HG03175 (cell line): Measurements from ENCODE around the gene TTC3.
"Not testable (repeated sequence)": the region's sequence is repeated elsewhere in the genome, so short reads cannot be mapped to it uniquely, and the experiment has no call there.

ENCODE experiments used
- ATAC-seq: cut with Tn5 transposase; IDR thresholded peaks from one replicate; pipeline ENCODE4 v1.9.1; 2021; ENCODE audit warnings: mild to moderate bottlenecking, moderate library complexity; ENCODE audit not compliant: unreplicated experiment

The TTC3 gene

DNA sequence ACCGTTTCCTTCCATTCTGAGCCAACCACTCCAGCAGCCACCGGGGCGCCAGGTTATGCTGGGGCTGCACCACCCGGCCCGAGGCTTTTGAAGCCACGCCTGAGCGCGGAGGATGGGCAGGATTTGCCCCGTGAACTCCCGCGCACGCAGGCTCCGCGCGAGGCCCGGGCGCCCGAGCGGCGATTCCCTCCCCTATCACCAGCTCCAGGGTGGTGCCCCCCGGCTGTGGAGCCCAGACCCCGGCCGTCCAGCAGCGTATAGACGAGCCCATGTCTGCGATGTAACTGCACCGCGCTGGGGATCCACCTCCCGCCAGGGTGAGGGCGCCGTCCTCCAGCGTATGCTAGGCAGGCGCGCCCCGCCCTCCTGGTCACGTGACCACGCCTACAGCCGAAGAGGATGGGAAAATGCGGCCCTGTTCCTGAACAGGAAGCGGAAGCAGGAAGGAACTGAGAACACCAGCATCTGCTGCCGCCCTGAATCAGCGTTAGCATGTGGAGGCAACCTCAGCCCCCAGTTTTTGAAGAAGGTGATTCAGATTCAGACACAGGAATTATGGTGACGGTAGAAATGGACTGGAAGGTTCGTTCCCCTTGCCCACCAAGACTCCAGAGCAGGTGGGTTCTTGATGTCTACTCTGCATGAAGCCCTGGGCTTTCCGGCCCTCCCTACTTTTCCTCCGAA lies 148.1 kb downstream of the TTC3 start:
- peak; percentile 78 for ATAC-seq

DNA sequence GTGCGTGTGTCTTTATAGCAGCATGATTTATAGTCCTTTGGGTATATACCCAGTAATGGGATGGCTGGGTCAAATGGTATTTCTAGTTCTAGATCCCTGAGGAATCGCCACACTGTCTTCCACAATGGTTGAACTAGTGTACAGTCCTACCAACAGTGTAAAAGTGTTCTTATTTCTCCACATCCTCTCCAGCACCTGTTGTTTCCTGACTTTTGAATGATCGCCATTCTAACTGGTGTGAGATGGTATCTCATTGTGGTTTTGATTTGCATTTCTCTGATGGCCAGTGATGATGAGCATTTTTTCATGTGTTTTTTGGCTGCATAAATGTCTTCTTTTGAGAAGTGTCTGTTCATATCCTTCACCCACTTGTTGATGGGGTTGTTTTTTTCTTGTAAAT lies 149.2 kb downstream of the TTC3 start:
- not testable (repeated sequence) for ATAC-seq

DNA sequence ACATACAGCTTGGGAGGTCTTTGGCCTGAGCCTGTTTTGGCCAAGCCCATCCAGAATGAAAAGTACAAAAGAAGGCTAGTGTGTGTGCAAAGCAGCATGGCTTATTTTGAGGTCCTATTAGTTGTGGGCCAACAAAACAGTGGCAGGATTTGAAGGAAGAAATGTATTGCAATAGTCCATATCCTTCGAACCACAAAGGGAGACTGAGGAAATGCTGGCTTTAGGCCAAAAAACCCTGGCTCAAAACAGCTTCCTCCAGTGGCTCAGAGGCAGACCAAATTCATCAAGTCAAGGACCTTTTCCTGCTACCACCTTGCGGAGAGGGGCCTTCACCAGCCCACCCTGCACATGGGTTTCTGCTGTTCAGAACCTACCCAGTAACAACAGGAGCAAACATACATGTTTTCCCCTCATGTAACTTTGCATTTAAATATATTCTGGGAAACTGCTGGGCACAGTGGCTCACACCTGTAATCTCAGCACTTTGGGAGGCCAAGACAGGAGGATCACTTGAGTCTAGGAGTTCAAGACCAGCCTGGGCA lies 150.8 kb downstream of the TTC3 start:
- ATAC-seq = no peak

DNA sequence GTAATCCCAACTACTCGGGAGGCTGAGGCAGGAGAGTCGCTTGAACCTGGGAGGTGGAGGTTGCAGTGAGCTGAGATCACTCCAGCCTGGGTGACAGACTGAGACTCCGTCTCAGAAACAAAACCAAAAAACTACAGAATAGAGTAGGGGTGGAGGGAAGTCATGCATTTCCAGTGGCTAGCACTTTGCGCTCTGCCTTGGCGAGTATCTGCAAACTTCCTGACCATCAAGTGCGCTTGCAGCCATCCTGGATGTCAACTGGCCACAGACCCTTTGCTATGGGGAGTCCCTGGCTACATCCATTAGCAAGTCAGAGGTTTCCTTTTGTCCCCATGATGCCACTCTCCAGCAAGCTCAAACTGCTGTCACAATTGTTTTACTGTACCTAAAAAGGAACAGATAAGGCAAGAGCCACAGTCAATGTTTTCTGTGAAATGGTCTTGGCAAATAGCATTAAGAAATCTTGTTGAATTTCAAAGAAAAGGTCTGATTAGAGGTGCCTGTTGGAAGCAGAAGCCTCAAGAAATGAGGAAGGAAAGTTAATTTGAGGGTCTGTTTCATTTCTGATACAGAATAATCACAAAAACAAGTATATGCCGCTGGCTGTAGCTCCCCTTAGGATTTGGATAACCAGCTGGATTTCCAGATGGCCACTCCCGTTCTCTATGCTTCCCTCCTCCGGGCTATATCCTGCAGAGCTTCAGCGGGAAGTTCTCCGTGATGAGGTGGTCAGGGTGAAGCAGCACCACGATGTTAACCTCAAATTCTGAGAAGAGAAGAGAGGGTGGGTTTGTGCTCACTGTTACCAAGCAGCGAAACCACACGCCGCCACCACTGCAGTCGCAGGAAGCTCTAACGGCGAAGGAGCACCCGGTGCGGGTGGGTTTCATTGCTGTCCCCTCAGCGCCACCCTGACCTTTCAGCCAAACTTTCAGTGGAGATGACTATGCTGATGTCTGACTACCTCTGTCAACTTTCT lies 152.1 kb downstream of the TTC3 start:
- no peak for ATAC-seq

DNA sequence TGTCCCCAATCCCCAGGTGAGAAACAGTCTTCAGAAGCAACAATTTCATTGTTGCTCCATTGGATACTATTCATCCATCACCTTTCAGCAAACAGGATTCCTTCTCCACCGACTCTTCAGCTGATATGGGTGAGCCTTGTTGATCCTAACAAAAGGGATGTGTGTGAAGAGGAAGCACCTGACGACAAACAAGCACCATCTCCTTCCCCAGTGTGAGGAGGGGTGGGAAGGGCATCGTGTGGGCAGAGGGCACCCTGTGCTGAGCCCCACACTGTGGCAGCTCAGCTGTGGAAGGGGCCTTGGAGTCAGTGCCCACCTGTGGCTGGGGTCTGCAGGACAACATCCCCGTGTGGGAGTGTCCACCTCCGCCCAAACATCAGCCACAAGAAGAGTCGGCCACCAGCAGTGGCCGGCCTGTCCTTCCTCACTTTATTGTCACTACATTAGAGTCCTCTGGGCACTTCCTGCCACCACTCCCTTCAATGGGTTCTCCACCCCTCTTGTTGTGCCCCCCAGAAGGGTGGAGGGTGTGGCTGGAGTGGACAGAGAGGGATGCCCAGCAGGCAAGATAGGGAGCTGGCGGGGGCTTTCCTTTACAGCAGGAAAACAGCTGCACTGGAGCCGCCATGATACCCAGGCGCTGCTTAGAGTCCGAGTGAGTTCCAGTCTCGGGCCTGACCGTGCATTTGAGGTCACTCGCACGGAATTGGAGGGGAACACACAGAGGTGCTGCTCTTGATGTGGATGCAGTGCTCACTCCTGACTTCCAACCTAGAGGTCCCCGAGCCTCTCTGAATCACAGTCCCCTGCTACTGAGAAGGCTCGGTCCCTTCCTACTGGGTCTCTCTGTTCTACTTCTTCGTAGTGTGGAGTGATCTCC lies 153.2 kb downstream of the TTC3 start:
- no peak for ATAC-seq

DNA sequence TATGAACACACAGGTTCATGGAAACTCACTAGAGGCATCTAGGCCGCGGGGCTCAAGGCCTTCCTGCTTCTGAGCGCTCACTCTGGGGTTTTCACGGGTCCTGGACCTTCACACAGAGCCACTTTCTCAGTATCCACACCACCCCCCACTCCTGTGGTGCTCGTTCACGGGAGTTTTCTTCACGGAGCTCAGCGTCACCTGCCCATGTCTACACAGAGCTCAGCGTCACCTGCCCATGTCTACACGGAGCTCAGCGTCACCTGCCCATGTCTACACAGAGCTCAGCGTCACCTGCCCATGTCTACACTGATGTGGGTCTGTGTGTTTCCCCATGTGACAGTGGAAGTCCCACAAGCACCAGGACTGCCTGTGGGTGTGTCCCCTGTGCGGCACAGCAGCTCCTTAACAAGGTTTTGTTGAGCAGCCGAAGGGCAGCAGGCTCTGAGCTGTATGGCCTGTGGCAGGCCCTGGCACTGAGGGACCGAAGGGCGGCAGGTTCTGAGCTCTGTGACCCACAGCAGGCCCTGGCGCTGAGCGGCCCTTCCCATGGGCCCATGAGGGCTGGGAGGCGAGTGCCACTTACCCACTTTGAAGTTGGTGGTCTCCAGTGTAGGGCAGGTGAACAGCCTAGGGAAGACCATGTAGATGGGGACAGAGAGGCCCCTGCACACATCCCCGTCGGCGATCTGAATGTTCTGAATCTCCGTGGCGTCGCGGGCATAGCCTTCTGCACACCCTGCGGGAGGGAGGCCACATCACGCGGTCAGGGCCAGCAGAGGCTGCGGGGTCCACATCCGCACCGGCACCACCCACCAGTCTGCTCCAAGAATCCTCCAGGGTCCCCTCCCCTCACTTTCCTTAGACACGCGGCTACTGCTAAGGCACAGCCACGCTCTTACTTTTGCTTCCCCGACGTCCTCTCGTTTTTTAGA lies 154.3 kb downstream of the TTC3 start:
- ATAC-seq = no peak

DNA sequence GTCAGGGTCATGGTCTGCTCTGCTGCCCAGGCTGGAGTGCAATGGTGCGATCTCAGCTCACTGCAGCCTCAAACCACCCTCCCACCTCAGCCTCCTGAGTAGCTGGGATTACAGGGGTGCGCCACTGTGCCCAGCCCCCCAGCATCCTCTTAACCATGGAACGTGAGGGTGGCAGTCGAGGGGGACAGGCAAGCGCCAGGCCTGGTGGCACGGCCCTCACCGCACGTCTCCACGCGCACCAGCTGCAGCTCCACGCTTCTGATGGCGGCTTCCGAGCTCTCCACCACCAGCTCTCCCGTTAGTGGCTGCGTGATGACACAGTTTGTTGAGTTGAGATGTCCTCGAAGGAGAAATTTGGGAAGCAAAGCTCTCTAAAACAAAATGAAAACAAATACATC lies 154.9 kb downstream of the TTC3 start:
- no peak for ATAC-seq

DNA sequence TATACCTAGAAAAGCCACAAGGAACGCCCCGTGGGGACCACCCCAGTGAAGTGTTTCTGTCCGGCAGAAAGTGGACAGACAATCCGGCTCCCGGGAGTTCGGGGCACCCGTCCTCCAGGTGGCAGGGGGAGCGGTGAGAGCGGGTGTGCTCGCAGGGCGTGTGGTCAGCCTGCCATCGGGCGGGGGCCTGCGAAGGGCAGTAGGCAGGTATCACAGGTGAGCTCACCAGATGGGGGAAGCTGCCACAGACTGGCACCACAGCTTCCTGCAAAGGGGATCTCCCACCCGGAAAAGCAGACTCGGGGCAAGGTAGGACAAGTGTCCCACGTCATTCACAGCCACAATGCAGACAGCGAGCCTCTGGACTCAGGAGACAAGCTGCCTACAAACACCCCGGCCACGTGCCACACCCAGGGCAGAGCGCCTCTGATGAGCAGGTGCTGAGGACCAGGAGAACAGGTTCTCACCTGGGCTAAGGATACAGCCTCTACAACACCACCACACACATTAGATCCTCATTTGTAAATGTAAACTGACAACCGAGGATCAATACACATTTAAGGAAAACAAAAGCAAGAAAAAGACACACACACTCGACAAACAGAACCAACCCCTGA lies 157.7 kb downstream of the TTC3 start:
- no peak for ATAC-seq

DNA sequence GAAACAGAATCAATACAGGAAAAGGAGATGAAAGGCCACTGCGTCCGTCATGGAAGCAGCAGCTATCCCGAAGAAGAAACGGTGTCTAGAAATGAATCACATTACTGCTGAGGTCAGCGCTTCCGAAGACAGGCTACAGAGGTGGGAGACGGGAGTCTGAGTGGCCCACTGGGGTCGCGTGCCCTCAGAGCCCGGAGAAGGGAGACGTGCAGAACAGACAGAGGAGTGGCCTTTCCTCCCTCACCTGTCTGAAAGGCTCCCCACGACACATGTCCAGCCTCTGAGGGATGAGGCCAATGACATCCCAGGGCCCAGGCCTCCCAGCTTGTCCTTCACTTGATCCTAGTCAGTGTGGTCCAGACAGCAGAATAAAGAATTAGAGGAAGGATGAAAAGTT lies 158.2 kb downstream of the TTC3 start:
- no peak for ATAC-seq

DNA sequence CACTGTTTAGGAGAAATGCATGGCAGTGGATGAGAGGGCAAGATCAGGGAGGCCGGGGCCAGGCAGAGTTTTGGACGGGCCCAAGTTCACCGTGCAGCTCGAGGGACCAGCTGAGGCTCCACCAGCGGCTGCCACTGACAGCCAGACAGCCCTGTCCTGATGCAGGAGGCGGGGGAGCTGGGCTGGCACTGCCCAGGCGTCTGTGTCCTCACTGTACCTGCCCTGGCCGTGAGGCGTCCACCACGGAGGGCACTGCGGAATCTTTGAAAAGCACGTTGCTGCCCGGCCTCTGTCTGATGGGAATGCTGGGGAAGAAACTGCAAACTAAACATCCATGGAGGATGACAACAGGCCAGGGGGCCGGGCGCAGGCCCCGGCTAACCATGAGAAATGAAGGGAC lies 158.6 kb downstream of the TTC3 start:
- ATAC-seq = no peak

DNA sequence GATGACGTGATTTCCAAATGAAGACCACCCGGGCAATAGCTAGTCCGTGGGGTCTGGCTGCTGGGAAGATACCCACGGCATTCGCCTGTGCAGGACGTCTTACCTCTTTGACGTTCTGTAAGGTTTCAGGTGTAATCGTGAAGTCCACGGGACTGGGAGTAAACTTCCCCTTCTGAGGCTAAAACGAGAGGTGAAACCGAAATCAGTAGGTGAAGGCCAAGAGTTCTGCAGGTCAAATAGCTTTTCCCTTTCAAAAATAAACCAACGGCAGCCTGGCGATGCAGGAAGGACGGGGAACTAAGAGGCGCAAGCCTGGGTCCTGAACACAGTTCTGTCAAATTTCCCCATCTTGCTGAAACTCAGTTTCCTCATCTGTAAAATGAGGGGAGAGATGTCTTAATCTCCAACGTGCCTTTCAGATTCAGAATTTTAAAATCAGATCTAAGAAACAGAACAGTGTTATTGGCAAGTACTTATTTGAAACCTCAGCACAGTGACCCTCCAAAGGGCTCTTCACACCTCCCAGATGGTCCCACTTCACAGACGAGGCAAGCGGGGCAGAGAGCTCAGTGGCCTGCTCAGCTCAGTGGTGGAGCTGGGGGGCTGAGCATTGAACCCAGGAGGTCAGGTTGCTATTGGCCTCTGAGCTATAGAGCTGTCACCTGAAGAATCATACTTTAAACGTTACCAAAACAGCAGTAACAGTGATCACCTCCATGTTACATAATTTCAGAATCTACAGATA lies 159.4 kb downstream of the TTC3 start:
- peak; percentile 62 for ATAC-seq

DNA sequence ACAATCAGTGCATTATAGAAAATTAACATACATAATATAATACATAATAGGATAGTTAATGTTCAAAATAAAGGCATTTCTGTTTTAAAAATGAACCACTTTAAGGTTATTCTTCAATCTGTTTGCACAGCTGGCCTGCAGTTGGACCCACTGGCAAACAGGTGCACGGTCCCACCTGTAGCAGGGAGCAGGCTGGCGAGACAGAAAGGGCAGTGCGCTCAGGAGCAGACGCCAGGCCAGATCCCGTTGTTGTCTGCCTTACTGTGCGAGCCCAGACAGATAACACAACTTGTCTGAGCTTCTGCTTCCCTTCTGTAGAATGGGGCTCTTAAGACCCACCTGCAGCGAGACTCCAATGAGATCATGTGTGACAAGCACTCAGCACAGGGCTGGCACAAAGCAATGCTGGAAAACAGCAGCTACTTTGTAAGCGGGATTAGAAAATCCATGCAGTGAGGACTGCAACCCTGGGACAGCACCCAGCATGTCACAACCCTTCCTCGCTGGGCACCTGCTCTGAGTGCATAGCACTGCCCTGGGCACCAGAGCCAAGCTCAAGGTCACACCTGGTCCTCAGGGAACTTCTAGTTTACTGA lies 160.6 kb downstream of the TTC3 start:
- no peak for ATAC-seq

DNA sequence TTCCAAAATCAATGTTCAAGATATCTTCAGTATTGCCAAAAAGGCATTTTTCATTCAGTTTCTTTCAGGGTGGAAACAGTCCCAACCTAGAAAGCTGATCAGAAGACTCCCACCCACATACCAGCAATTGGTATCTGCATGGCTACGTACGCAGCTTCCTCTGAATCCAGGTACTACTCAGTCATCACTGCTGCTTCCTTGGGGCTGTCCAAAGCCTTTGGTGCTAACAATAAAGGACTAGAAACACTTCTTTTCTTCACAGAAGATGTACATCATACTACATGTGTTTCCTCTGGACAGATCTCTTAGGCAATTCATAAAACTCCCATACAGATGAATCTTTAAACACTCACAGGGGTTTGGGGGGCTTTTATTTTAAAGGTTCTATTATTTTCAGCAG lies 164.3 kb downstream of the TTC3 start:
- ATAC-seq = no peak

DNA sequence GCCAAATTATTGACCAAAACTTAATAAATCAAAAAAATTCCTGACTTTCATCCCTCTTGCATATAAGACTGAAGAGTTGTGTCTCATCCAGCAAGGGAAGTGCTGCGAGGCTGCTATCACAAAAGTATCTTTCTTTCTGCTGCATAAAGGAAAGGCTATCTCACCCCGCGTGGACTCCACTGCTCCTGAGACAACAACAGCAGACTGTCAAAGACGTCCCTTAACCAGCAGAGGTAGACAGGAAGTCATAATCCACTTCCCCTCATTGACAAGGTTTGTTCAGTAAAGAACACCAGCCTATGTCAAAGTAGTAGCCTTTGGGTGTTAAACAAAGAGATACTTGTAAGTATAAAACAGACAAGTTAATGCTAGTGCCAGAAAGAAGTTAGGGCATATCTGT lies 164.7 kb downstream of the TTC3 start:
- no peak for ATAC-seq

DNA sequence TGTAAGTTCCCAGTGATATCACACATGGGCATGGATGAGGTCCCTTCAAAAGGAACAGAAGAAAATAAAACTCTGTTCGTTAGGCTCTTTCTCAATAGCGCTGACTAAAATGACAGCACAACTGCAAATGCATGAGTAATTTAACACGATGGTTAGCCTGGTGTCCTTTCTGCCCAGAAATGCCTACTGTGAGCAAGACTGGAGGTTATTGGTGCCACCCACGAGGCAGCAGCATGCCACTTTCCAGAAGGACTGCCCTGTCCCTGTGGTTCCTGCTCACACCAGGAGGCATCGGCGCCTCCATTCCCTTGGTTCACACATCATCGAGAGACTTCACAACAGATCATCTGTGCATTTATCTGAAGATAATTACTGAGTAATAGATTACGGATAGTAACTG lies 167.9 kb downstream of the TTC3 start:
- ATAC-seq = no peak

DNA sequence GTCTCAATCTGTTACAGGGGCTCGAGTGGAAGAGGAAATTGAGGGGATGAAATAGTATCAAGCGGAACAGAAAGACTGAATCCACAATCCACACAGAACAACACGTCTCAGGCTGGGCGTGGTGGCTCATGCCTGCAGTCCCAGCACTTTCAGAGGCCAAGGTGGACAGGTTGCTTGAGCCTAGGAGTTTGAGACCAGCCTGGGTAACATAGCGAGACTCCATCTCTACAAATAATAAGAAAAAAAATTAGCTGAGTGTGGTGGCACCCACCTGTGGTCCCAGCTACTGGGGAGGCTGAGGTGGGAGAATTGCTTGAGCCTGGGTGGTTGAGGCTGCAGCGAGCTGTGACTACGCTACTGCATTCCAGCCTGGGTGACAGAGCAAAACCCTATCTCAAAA lies 168.4 kb downstream of the TTC3 start:
- ATAC-seq = no peak

DNA sequence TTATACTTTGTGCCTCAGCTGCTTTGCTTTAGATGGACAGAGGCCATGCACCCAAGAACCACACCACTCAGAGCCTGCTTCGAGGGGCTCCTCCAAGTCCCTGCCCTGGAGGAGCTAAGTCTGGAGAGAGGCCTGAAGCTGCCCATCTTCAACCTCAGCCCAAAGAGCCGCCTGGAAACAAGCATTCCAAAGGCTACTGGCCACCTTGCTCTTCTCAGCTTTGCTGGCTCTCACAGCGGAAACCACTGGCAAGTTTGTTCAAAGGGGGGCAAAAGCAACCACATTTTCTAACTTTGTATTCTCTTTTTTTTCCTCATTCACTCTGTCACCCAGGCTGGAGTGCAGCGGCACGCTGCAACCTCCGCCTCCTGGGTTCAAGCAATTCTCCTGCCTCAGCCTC lies 170.9 kb downstream of the TTC3 start:
- ATAC-seq = no peak

DNA sequence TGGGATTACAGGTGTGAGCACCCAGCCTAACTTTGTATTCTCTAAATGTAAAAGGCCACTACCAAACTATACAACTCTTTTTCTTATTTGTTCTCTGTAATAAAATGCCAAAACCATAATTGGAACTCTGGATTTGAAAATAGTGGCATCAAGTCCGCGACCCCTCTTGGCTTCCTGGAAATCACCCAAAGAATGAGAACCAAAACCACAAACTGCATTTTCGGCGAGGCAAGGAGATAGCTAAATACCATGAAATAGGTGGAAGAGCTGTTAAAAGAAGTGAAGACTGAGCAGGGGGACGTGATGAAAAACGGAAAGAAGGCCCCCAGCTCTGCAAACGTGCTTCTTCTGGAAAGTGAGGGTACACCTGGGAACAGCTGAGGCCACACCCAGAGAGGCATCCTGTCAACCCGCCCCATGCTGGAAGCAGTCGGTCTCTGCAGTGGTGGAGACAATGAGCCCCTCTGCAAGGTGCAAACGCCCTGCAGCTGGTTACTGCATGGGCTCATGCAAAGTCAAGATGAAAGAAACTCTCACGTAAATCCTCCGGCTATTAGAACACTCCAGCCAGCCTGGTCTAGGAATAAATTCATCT lies 171.5 kb downstream of the TTC3 start:
- no peak for ATAC-seq
